Stomach (tissue), 4 donors: Measurements from ENCODE around the gene CEP290.

Experiments
- CTCF ChIP-seq, 7 experiments: fragments of 450-650 bp in 4 of 7; fragments of 200-600 bp in 3 of 7; sonication (generic) in 3 of 7; IDR thresholded peaks; one replicate each; pipeline ENCODE4 v1.5.1; 2016 to 2019; ENCODE audit warnings: antibody characterized with exemption in 7 of 7, control low read depth in 2 of 7, mild to moderate bottlenecking in 1 of 7
- EP300 ChIP-seq: sonication (generic); formaldehyde crosslinking; IDR thresholded peaks from one replicate; pipeline ENCODE4 v1.6.1; 2017; ENCODE audit warnings: antibody characterized with exemption
- POLR2A ChIP-seq, 4 donors: fragments of 450-650 bp; IDR thresholded peaks; one replicate each; pipeline ENCODE4 v1.6.1; 2016; ENCODE audit warnings: antibody characterized with exemption in 4 of 4, control low read depth in 2 of 4, mild to moderate bottlenecking in 1 of 4, moderate library complexity in 1 of 4
- POLR2AphosphoS5 ChIP-seq, 3 donors: sonication (generic); formaldehyde crosslinking; IDR thresholded peaks; one replicate each; pipeline ENCODE4 v1.6.1; 2016; ENCODE audit warnings: antibody characterized with exemption in 3 of 3

GRCh38 chr12:88167384-88167783, 25.5 kb upstream of the CEP290 start:
- no peak for TF ChIP-seq CTCF (IDR thresholded peaks at IDR 0.05)
- no peak for TF ChIP-seq POLR2A (IDR thresholded peaks at IDR 0.05)
- no peak for TF ChIP-seq POLR2AphosphoS5 (IDR thresholded peaks at IDR 0.05)
- no peak for TF ChIP-seq EP300
